GM19463 (cell line): ENCODE measurements around the gene FAT1.

Source experiments
- ATAC-seq: cut with Tn5 transposase; IDR thresholded peaks from one replicate; pipeline ENCODE4 v1.9.1; 2021; ENCODE audit warnings: mild to moderate bottlenecking, moderate library complexity; ENCODE audit not compliant: unreplicated experiment

The FAT1 gene

DNA sequence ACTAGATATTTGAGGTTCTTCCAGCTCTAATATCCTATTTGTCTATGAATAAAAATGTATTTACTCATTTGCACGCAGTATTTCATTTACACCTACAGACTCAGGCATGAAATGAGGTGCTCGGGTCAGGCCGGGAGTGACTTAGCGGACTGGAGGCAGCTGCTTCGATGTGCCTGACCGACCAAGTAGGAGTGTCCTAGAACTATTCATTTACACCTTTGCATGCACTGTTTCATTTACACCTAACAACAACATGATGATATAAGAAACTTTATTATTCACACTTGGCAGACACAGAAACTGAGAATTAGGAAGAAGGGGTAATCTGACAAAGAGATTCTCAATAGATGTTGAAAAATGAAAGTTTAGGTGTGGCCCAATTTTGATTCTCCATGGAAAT, 28.7 kb upstream of the FAT1 start:
- no peak for ATAC-seq

DNA sequence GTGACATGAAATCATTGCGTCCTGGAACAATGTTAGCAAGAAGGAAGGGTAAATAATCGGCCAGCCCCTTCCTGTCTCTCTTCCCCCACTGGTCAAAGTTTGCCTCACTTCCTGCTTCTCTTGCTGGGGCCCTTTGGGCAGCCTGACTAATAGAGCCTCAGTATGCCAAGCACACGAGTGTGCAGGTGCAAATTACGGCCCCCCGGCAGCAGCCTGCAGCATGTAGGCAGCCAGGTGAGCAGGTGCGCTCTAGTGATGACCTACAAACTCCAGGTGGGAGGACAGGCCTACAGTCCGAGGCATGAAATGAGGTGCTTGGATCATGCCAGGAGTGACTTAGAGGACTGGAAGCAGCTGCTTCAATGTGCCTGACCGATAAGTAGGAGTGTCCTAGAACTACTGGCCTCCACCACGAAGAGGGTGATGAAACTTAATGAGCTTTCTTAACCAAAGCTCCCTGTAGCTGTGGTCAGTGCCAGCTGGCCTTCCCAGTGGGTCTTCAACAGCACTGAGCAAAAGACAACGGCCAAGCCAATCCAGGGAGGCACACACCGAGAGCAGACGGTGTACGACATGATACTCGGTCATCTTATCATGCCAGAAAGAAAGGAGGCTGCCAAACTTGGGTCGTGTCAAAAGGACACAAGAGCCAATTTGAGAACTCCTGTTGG, 26.1 kb upstream of the FAT1 start:
- ATAC-seq = no peak

DNA sequence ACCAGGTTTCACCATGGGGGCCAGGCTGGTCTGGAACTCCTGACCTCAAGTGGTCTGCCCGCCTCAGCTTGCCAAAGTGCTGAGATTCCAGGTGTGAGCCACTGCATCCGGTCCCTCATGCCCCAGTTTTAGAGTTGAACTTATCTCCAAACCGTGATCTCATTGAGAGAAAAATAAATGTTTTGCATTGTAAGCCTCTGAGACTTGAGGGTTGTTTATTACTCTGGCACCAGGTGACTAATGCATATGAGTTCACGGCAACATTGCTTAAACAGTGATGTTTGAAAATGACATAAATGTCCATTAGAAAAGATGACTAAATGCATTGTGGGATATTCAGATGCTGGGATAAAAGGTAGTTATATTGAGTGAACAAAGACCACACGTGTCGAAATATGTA, 22.9 kb upstream of the FAT1 start:
- no peak for ATAC-seq

DNA sequence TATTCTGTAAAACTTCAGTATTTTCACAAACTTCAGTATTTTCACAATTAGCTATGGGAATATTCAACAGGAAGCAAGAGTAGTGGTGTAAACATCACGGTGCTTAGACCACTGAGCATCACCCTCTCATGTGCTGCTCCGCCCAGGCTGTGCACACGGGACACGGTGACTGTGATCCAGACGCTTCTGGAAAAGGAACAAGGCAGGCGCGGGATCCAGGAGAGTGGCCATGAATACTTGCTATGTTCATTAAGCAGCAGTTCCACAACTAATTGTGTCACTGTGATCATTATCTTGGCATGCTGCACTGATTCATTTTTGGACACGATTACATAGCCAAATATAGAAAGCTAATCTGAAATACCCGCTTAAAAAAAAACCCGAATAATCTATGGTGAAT, 19.6 kb upstream of the FAT1 start:
- ATAC-seq = no peak

DNA sequence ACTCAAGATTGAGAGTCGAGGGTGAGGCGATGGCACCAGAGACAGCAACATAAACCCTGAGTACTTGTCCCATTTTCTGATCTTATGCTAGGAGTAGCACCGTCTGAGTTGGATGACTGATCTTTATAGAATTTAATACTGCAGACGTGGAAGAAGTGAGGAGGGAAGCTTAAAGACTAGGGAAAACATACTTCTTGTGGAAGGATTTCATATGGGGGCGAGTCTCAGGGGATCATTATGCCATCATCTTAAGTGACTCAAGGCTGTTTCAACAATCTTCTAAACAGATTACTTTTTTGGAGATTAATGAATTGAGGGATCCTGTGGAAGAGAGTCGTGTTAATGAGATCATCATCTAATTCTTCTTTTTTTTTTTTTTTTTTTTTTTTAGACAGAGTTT, 17.2 kb upstream of the FAT1 start:
- no peak for ATAC-seq

DNA sequence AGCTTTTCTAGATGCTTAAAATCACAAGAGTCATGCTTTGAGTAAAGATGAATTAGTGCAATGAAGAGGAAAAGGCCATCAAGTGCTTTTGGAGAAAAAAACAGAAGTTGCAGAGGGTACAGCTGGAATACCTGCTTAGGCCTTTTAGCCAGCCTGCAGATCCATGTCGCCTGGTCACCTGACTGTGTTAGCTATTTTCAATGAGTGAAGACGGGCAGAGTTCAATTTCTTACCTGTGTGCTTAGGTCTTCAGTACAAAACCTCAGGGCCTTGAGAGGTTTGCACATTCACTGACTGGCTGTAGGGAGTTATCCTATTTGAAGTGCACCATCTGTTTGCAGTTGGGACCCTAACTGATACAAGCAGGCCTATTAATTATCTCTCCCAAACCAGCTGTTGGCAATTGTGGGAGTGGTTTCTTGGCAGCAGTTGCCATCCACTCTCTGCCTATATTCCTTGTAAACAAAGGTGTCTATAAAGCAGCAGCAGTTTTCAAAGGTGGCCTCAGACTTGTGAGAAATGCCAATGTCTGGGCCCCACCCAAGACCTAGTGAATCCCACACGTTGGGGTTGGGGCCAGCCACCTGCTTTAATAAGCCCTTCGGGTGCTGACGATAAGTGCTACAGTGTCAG, 16.3 kb upstream of the FAT1 start:
- no peak for ATAC-seq

DNA sequence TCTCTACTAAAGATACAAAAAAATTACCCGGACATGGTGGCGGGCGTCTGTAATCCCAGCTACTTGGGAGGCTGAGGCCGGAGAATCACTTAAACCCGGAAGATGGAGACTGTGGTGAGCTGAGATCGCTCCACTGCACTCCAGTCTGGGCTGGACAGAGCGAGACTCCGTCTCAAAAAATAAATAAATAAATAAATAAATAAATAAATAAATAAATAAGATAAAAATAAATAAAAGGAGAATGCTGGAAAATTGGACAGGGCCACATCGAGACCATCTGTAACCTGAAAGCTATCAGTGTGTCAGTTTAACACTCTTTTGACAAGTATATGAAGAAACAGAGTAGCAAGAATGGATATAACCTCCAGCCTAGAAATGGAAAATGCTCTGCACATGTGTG, 15.7 kb upstream of the FAT1 start:
- ATAC-seq = no peak

DNA sequence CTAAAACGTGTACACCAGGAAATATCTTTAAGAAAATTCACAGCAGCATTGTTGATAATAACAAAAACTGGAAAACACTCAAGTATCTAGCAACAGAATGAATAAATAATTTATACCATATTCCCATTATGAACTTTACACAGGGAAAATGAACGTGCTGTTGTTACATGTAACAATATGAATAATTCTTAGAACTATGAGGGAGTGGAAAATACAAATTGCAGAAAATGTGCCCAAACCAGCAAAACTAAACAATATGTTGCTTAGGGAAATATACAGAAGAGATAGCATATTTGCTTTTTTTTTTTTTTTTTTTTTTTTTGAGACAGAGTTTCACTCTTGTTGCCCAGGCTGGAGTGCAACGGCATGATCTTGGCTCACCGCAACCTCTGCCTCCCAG, 14.8 kb upstream of the FAT1 start:
- no peak for ATAC-seq

DNA sequence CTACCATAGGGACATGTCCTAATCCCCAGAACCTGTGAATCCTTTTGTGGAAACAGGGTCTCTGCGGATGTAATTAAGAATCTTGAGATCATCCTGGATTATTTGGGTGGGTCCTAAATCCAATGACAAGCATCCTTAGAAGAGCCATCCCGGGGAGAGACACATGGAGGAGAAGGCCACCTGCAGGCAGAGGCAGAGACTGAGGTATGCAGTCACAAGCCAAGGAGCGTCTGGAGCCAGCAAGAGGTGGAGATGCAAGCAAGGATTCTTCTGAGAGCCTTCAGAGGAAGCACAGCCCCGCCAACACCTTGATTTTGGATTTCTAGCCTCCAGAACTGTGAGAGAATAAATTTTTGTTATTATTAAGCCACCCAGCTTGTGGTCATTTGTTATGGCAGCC, 13.8 kb upstream of the FAT1 start:
- ATAC-seq = no peak

DNA sequence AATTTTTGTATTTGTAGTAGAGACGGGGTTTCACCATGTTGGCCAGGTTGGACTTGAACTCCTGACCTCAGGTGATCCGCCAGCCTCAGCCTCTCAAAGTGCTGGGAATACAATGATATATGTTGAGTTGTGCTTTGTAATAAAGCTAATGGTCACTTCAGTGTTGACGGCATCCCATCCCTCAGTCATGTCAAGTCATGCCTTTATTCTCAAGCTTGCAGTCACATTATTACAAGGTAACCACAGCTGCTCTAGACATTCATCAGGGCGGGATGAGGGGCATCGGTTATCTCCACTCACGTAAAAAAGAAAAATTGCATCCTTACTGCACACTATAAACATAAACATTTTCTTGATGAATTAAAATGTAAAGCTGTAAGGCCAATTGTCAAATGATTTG, 12.8 kb upstream of the FAT1 start:
- no peak for ATAC-seq

DNA sequence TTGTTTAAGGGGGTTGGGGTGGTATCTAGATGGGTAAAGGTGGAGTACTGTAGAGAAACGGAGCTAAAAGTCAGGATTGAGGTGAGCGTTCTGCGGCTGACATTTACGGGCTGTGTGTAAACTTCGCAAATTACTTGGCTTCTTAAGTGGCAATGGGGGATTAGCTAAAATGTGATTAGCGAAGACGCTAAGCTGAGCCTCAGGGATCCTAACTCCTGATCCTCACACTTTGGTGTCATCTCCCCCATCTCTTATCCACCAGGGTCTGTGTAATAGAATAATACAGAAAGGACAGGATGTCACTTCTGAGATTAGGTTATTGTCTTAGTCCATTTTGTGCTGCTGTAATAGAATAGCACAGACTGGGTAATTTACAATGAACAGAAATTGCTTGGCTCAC, 10.6 kb upstream of the FAT1 start:
- ATAC-seq = no peak

DNA sequence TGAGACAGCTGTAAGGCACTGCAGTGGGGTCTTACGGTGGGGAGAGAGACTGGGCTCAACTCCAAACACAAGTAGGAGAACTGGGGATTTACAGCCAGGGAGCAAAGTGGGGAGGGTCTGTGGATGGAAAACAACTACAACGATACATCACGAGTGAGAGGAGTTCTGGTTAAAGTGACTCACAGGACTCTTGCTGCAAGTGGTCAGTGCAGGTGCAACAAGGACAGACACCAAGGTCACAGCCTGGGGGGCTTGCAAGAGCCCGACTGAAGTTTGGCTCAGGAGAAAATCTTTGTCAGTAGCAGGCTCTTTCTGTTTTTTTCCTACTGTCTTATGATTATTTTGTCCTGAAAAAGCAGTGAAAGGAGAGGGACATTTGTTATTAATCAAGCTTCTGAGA, 10.1 kb upstream of the FAT1 start:
- no peak for ATAC-seq

DNA sequence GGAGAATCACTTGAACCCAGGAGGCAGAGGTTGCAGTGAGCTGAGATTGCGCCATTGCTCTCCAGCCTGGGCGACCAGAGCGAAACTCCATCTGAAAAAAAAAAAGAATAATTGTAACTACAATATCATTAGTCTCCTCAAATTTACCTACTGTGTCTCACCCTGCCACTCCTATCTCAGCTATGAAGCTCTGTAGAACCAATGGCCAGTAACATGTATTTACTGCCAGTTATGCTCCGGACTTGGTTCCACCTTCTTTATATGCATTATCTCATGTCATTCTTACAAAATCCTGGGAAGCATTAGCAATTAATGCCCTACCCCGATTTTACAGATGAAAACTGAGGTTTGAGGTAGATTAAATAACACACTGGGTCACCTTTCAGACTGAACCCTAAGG, 7.0 kb upstream of the FAT1 start:
- no peak for ATAC-seq

DNA sequence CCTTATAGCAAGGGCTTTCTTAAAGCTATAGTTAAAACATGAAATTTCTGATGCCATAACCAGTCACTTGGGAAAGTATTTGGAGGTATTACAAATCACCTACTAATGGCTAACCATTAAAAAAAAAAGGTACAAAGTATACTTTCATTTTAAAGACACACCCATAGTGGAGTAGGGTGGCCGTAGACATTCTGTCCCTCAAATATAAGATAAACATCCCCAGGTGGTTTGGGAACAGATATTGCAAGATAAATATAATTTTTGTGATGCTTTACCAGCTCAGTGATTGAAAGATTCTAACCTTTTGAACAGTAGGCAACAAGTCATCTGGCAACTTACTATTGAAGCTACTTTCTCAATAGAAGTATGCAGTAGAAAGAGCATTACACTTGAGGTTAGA, 6.2 kb upstream of the FAT1 start:
- ATAC-seq = no peak

DNA sequence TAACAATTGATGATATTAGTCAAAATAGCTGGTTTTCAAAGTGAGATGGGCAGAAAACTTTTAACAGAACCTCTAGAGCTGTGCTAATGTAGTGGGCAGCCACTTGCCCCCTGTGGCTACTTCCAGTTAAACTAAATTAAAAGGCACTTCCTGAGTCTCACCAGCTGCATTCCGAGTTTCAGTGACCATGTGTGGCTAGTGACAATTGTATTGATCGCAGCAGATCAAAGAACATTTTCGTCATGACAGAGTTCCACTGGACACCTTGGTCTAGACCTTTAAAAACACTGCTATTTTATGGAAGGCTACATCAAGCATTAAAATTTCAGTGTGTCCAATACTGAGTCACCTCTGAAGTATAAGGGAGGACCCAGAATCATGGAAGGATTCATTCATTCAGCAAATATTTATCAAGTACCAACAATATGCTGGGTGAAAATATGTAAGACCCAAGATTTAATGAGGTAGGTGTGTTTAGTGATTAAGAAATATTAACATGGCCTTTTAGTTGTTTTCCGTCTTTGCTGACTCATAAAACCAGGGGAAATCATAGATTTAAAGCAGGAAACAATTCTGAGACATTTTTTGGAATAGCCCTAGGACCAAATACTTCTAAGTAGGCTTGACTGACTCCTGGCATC, 5.1 kb upstream of the FAT1 start:
- ATAC-seq = no peak

DNA sequence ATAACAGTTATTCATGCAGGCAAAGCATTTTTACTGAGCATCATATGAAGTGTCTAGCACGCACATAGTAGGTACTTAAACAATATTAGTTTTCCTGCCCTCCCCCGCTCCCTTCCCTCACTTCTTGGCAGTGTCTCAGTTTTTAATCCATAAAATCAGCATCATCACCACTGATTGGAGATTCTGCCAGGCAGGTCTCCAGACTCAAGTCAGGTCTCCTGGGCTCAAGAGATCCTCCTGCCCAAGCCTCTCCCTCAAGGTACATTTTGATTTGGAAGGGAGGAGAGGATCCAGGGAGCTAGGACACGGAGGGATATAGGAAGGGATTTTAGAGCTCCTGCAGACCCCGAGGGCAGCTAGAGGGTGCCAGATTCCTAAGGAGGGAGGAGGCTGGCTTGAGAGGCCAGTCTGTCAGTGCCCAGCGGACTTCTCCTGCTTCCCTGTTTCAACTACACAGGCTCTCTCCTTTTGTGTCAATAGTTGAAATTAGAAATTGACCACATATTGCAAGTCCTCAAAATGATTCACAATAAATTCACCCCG, 4.4 kb upstream of the FAT1 start:
- ATAC-seq = no peak

DNA sequence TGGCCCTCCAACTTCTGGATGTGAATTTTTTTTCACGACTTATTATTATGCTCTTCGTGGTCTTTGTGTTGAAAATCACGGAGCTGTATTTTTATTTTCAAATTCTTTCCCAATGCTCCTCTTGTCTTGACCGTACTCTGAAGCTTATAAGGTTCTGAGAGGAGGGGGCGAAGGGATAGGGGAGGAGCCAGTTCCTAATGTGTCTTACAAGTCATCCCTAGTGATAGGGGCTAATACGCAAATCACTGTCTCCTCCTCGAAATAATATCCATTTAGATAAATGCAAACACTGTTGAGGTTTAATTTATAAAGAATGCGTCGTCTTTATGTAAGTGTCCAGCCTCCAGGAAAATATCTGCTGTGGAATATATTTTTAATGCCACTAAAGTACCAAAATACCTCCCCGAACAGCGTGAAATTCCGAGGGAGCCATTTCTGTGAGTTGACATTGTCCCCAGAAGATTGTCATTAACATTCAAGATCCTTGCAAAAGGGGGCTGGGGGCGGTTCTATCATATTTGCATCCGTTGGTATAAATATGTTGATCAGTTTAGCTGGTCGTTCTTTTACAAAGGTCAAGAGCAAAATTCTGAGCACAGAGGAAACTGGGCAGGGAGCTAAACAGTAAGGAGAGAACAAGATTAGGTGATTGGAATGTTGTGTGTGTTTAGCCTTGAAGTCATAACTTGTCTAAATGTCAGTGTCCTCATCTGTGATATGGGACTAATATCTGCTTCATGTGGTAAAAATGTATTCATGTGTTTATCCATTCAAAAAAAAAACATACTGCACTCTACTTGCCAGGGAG, 3.7 kb upstream of the FAT1 start:
- no peak for ATAC-seq

DNA sequence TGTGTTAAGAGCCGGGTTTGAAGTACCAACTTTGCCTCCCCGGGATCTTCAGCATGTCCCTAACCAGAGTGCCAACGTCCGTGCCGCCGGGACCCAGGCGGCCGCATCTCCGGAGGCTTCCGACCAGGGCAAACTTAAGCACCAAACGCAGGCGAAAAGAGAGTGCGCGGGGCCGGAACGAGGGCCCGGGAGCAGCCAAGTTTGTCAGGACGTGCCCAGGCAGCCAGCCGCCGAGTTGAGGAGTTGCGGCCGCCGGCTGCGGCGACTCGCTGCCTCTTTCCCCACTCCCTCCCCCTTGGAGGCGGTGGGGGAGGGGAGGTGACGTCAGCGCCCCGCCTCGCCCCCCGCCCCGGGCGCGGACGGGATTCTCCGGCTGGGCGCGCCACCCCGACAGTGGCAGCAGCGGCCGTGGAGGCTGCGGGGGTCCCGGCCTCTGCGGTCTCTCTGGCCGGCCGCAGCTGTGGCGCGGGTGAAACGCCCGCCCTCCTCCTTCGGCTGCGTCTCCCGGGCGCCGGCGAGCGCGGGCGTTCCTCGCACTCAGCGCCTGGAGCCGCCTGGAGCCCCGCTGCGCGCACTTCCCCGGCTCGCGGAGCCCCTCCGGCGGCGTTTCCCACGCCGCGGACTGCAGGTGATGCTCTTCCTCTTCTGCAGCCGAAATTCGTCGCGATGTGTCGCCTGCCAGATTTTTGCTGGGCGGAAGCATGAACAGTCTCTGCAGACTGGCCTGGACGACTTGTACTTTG, 2.9 kb upstream of the FAT1 start:
- no peak for ATAC-seq

DNA sequence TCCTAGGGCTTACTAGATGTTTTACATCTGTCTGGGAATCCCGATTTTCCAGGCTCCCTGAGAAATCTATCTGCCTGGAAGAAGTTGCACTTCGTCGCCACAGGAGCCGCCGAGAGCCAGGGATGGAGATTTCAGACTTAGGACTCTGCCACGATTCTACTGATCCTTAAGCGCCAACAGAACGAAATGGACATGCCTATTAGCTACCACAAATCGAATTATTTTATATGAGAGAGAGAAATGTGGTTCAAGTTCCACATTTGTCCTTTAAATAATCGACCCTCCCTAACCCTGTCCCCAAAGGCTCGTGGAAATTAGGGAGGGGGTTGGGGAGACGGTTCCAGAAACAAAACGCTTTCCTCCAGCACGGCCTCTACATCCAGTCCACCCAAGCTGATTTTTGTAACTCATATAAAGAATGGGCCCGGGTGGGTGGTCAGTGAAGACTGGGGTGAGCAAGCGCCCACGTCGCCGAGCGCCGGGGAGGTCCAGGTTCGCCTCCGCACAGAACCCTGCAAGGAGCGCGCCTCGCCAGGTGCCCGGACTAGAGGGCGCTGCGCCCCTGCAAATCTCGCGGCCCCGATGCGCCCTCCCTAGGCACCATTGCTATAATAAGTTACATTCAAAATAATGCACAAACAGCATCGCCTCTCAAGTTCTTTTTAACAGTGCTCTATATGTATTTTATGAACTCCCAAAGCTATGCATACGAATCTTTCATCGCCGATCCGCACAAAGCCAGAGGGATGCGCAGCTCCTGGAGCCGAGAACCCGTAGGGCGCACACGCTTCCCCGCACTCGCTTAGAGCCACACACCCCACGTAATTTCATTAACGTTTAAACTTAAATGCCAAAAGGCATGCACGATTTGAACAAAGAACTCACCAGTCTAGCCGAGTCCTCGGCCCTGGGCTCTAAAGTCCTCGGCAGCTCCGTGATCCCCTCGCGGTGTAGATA, 2.1 kb upstream of the FAT1 start:
- no peak for ATAC-seq
